ENCODE results near the gene MBOAT2. TPM values are rescaled to one million over a fixed set of nuclear protein-coding genes. Genes with fewer than 3 reads are reported as not detected.
A peak's percentile ranks its signal among the peaks of the same experiment; 100 is the strongest.

MBOAT2 gene
- polyA plus RNA-seq, 4 donors, result 51.1 to 71.5 (median 67.4) TPM

DNA sequence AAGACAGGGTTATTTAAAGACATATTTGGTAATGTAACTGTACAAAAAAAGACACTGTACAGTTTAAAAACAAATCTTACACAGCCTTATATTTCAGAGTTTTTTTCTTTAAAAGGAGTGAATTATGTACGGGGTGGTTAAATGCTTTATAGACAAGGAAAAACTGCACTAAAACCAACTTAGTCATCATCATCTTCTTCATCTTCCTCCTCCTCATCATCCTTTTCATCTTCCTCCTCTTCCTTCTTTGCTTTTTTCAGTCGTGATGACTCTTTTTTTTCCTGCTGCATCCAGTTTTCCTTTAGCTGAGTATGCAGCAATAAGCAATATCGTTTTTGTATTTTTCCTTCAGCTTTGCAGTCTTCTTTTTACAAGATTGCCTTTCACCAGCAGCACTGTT is 14.6 kb upstream of the MBOAT2 start:
- DNase-seq (ENCODE audit: low read depth in 4 of 4, low spot score in 2 of 4), result no peak

- no peak for DNase-seq (ENCODE audit: low read depth in 4 of 4, low spot score in 2 of 4)
These were observed 13.9 kb upstream of the MBOAT2 start for GRCh38 chr2:9017411-9017810.

DNA sequence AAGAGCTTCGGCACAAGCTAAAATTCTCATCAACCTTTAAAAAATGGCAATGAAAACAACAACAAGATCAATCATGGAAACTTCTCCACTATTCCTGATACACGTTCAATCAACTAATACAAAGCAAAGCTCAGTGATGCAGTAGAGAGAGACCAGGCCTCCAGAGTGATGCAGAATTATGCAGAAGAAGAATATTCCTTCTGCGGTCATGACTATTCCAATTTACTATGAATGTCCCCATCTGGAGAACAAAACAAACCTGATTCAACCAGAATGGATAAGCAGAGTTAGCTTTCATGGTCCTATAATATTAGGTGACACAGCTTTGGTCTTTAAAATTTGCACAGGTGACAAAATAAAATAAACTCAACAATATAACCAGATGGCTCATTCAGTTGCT is 12.5 kb upstream of the MBOAT2 start:
- no peak for DNase-seq (ENCODE audit: low read depth in 4 of 4, low spot score in 2 of 4)

GRCh38 chr2:9013403-9013802 is 9.9 kb upstream of the MBOAT2 start:
- DNase-seq (ENCODE audit: low read depth in 4 of 4, low spot score in 2 of 4), result no peak

GRCh38 chr2:9010866-9011265 is 7.4 kb upstream of the MBOAT2 start:
- no peak for DNase-seq (ENCODE audit: low read depth in 4 of 4, low spot score in 2 of 4)

- DNase-seq (ENCODE audit: low read depth in 4 of 4, low spot score in 2 of 4), result no peak
These were observed 5.6 kb upstream of the MBOAT2 start for GRCh38 chr2:9008951-9009664.

DNA sequence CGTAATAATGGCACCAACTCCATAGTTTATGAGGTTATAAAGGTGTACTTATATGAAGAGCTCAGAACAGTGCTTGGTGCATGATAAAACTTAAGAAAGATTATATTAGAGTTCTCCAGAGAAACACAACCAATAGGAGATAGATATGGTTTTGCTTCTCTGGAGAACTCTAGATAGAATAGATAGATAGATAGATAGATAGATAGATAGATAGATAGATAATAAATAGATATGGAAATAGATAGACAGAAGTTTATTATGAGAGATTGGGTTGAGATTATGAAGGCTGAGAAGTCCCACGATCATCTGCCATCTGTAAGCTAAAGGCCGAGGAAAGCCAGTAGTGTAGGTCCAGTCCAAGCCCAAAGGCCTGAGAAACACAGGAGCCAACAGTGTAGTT is 2.9 kb upstream of the MBOAT2 start:
- DNase-seq (ENCODE audit: low read depth in 4 of 4, low spot score in 2 of 4), result no peak

DNA sequence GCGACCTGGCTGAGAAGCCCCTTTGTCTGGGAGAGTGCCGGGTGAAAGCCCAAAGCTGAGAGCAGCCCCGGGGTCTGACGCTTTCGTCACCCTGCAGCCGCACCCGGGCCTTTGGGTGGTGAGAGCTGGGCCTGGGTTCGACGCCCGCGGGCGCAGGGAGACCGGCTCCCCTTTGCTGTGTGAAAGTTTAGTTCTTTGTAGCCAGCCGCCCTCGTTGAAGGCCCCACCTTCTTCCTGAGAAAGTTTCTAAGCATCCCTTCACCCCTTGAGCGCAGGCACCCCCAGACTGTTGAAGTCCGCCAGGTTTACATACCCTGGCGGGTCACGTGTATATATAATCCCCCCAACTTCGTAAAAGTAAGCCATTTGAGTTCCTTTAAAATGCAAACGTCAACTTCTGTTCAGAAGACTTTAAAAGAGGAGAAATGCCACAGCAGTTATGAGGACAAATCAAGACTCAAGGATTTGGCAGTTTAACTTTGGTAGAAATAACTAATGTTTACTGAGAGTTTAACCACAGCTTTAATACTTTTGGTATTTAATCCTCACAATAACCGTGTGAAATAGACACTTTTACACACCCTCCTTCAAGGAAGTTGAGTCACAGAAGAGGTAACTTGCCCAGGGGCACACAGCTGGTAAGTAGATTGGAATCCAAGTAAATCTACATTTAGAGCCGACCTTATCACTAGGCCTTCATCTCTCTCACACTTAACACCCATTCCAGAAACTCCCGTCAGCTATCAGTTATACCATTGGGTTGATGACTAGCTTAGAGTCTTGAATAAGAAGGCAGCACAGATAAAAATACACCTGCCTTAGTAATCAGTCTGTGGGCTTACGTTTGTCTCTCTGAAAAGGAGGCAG is 1.1 kb upstream of the MBOAT2 start:
- DNase-seq (ENCODE audit: low read depth in 4 of 4, low spot score in 2 of 4), result peak in 1 of 4 donors; percentile 32

- DNase-seq (ENCODE audit: low read depth in 4 of 4, low spot score in 2 of 4), result no peak
These were observed 193 bp downstream of the MBOAT2 start for GRCh38 chr2:9003366-9003615.

- peak in 1 of 4 donors; percentile 38 for DNase-seq (ENCODE audit: low read depth in 4 of 4, low spot score in 2 of 4)
These were observed 683 bp downstream of the MBOAT2 start for GRCh38 chr2:9002637-9003365.

GRCh38 chr2:9002313-9002636 is 1.2 kb downstream of the MBOAT2 start:
- no peak for DNase-seq (ENCODE audit: low read depth in 4 of 4, low spot score in 2 of 4)

- no peak for DNase-seq (ENCODE audit: low read depth in 4 of 4, low spot score in 2 of 4)
These were observed 1.7 kb downstream of the MBOAT2 start for GRCh38 chr2:9001778-9002177.

GRCh38 chr2:9001229-9001628 is 2.3 kb downstream of the MBOAT2 start:
- no peak for DNase-seq (ENCODE audit: low read depth in 4 of 4, low spot score in 2 of 4)

DNA sequence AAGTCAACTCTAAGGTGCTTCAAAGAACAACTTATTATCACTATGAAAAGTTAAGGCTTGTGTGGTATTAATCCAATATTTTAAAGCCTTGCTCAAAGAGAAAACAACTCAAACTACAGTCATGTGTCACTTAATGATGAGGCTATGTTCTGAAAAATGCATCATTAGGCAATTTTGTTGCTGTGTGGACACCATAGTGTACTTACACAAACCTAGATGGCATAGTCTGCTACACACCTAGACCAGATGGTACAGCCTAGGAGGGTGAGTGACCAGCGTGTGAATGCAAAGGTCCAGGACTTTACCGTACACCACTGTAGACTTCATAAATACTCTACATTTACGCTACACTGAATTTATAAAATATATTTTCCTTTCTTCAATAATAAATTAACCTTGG is 3.0 kb downstream of the MBOAT2 start:
- DNase-seq (ENCODE audit: low read depth in 4 of 4, low spot score in 2 of 4), result no peak

GRCh38 chr2:8999797-9000196 is 3.7 kb downstream of the MBOAT2 start:
- no peak for DNase-seq (ENCODE audit: low read depth in 4 of 4, low spot score in 2 of 4)

DNA sequence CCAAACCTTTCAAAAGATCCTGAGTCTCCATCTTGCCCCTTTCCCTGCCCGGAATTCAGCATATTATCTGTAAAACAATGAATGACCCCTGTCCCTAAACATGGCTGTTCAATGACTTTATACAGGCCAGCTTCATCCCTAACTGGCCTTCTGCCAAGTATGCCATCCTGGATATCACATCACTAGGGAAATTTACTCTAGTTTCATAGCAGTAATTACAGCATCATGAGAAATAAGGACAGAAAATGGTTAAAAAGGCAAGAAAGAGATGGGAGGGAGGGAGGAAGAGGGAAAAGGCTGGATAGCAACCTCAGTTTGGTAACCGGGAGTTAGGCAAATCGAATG is 4.4 kb downstream of the MBOAT2 start:
- no peak for DNase-seq (ENCODE audit: low read depth in 4 of 4, low spot score in 2 of 4)

DNA sequence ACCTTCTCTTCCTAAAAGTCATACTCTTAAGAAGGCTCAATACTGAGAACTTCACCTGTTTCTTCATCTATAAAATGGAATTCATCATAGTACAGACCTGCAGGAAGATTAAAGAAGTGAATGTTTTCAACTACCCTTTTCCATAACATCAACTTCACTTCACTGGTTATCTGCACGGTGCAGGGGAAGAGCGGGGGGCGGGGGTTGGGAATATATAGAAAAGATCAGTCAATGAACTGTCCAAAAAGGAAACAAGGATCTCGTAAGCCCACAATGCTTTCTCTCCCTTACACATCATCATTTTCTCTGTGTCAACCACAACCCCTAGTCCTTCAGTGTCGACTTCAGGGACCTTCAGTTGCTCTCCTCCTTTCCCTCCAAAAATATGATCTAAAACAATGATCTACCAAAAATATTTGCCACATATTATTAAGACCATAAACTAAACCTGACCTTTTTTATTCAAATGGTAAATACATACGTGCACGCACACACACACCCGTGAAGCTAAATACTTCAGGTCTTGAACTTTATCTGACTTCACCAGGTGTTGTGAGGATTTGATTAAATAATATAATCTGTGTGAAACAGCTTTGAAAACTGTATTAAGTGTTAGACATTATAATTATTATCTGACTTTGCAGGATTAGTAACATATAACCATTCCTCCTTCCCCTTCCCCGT is 4.9 kb downstream of the MBOAT2 start:
- DNase-seq (ENCODE audit: low read depth in 4 of 4, low spot score in 2 of 4), result no peak

GRCh38 chr2:8997631-8998030 is 5.9 kb downstream of the MBOAT2 start:
- DNase-seq (ENCODE audit: low read depth in 4 of 4, low spot score in 2 of 4), result no peak

DNA sequence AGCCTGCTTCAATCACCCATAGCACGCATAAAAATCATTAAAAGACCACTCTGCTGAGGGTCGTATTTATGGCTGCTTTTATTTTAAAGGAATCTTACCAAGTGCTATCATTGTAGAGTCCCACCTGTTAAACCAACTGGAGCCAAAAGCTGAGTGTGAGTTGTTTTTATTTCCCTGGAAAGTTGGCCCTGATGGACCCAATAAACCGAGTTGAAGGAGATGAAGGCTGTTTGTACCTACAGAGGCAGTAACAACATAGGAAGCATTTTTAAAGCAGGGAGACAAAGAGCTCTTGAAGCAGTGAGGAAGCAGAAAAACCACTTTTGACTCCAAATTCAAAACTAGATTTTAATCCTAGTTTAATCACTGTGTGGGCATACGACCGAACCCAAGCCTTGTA is 6.4 kb downstream of the MBOAT2 start:
- DNase-seq (ENCODE audit: low read depth in 4 of 4, low spot score in 2 of 4), result no peak

- DNase-seq (ENCODE audit: low read depth in 4 of 4, low spot score in 2 of 4), result no peak
These were observed 7.5 kb downstream of the MBOAT2 start for GRCh38 chr2:8996006-8996405.

DNA sequence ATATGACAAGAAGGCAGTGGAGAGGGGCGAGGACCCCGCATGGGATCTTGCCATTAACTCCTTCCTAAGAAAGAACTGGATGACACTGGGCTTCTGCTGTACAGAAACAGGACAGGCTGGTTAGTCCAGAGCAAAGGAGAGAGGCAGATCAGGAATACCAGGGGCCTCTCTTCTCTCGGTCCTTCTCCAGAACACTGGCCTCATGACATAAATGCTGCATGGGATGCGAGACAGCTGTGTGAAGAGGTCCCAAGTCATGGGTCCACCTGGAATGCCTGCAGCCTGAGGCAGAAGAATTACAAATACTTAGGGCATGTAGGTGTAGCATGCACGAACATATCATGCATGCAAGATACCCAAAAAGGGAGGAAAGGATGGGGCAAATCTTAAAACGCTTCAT is 9.1 kb downstream of the MBOAT2 start:
- DNase-seq (ENCODE audit: low read depth in 4 of 4, low spot score in 2 of 4), result no peak
